Keratinocyte (primary cell): Measurements from ENCODE around the gene ERAS.

ENCODE experiments used
- EZH2 ChIP-seq: IDR thresholded peaks from one replicate; pipeline ENCODE4 v1.6.1; 2012; ENCODE audit warnings: inconsistent platforms, mild to moderate bottlenecking, low read length, moderate library complexity
- TF ChIP-seq, protein P1 (sequence below), 3 experiments: IDR thresholded peaks in 1 of 3; conservative IDR thresholded peaks in 1 of 3; optimal IDR thresholded peaks in 1 of 3; 2 replicates in 2 of 3; 3 replicates in 1 of 3; pipeline versions ENCODE3 to v1.5.1; 2011; ENCODE audit warnings: low read length in 3 of 3, mild to moderate bottlenecking in 3 of 3, moderate library complexity in 2 of 3, control low read depth in 1 of 3, inconsistent platforms in 1 of 3; ENCODE audit not compliant: insufficient read depth in 2 of 3; ENCODE audit errors: extremely low read depth in 1 of 3

DNA sequence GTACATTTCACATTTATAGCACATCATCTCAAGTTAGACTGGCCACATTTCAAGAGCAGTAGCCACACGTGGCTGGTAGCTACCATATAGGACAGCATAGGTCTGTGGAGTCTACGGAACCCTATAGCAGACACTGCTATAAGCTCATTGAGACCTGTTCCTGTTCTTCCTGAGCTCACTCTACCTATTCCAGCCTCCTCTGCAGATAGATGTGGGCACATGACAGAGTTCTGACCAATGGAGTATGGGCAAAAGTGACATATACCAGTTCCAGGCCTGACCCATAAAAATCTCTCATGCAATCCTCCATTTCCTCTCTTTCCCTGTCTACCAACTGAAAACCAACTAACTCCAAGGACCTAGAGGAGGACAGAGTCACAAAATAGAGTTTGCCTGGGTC is 28.0 kb upstream of the ERAS start:
- TF ChIP-seq, protein P1, sequence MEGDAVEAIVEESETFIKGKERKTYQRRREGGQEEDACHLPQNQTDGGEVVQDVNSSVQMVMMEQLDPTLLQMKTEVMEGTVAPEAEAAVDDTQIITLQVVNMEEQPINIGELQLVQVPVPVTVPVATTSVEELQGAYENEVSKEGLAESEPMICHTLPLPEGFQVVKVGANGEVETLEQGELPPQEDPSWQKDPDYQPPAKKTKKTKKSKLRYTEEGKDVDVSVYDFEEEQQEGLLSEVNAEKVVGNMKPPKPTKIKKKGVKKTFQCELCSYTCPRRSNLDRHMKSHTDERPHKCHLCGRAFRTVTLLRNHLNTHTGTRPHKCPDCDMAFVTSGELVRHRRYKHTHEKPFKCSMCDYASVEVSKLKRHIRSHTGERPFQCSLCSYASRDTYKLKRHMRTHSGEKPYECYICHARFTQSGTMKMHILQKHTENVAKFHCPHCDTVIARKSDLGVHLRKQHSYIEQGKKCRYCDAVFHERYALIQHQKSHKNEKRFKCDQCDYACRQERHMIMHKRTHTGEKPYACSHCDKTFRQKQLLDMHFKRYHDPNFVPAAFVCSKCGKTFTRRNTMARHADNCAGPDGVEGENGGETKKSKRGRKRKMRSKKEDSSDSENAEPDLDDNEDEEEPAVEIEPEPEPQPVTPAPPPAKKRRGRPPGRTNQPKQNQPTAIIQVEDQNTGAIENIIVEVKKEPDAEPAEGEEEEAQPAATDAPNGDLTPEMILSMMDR (optimal IDR thresholded peaks at IDR 0.05 in 1 of 3, IDR thresholded peaks at IDR 0.05 in 1 of 3, conservative IDR thresholded peaks at IDR 0.05 in 1 of 3; ENCODE audit: extremely low read depth in 1 of 3, insufficient read depth in 2 of 3, low read length in 3 of 3) = no peak
- no peak for TF ChIP-seq EZH2
